HepG2 (cell line): ENCODE data around the gene AARS2. TPM values are rescaled to one million over a fixed set of nuclear protein-coding genes. Genes with fewer than 3 reads are reported as not detected.

Source experiments
- ATAC-seq: fragments of 200-7000 bp; cut with Tn5 transposase; 3 replicates; pipeline ENCODE4 v1.9.1; 2020; ENCODE audit warnings: mild to moderate bottlenecking, moderate library complexity
- BruUV-seq: library from RNA; stranded (reverse); fragments of 400-500 nt; replicated peaks from 2 replicates; lab custom pipeline; 2021; lab: Mats Ljungman, UMichigan
- CTCF ChIA-PET: fragments of 300-600 bp; formaldehyde crosslinking; extraction: SDS; loops from one replicate; lab custom pipeline; 2021; ENCODE audit warnings: low total read pairs, inconsistent platforms, low intra/inter-chr PET ratio; lab: Yijun Ruan, JAX
- POLR2A ChIA-PET: fragments of 350-600 bp; sonication (Branson Sonifier 250); formaldehyde crosslinking; loops from one replicate; lab custom pipeline; 2020; ENCODE audit warnings: antibody characterized with exemption, inconsistent platforms; lab: Yijun Ruan, JAX
- DNase-seq: peaks from one replicate; pipeline ENCODE4 v3.0.0-alpha.2; 2015; ENCODE audit warnings: low spot score
- FAIRE-seq: peaks from 3 replicates; lab custom pipeline; 2011; peaks lifted over from hg19 to GRCh38; lab: Jason Lieb, UNC
- H2AFZ ChIP-seq: one replicate; pipeline ENCODE4 v1.6.1; 2011; ENCODE audit warnings: low read length, inconsistent platforms
- H3K27ac ChIP-seq: fragments of 300-600 bp; 3 replicates; pipeline ENCODE4 v1.8.0; 2011; ENCODE audit warnings: mixed run types, mild to moderate bottlenecking, mixed read lengths, low read length, inconsistent platforms; ENCODE audit not compliant: insufficient read depth; ENCODE audit errors: extremely low read length
- H3K27me3 ChIP-seq, 2 experiments: fragments of 200-600 bp in 1 of 2; 2 replicates in 1 of 2; 3 replicates in 1 of 2; pipeline versions ENCODE4 v1.6.0 to v1.8.0; 2011; ENCODE audit warnings: low read length in 2 of 2, mild to moderate bottlenecking in 2 of 2, moderate library complexity in 2 of 2, inconsistent platforms in 1 of 2; ENCODE audit not compliant: insufficient read depth in 2 of 2, control insufficient read depth in 1 of 2
- H3K36me3 ChIP-seq, 2 experiments: fragments of 200-600 bp in 1 of 2; replicated peaks in 1 of 2; 2 replicates in 1 of 2; 3 replicates in 1 of 2; pipeline versions ENCODE4 v1.5.1 to v1.8.0; 2011; ENCODE audit warnings: low read length in 2 of 2, inconsistent platforms in 1 of 2; ENCODE audit not compliant: insufficient read depth in 2 of 2, control insufficient read depth in 1 of 2
- H3K4me1 ChIP-seq: 2 replicates; pipeline ENCODE4 v1.5.1; 2012; ENCODE audit warnings: low read length, inconsistent platforms; ENCODE audit not compliant: insufficient read depth
- H3K4me2 ChIP-seq: 2 replicates; pipeline ENCODE4 v1.6.0; 2011; ENCODE audit warnings: low read depth, low read length, inconsistent platforms
- H3K4me3 ChIP-seq, 3 experiments: fragments of 200-600 bp in 1 of 3; sonication (generic), shearing (Covaris generic) in 1 of 3; replicated peaks in 1 of 3; 2 replicates each; pipeline ENCODE4 v1.5.1; 2011 to 2016; ENCODE audit warnings: low read length in 3 of 3, inconsistent platforms in 2 of 3, low read depth in 2 of 3, mild to moderate bottlenecking in 2 of 3, control low read depth in 1 of 3, mixed read lengths in 1 of 3; ENCODE audit not compliant: insufficient read depth in 1 of 3
- H3K79me2 ChIP-seq: one replicate; pipeline ENCODE4 v1.6.1; 2011; ENCODE audit warnings: low read length, inconsistent platforms; ENCODE audit not compliant: insufficient read depth
- H3K9ac ChIP-seq: 2 replicates; pipeline ENCODE4 v1.6.0; 2011; ENCODE audit warnings: mild to moderate bottlenecking, low read depth, low read length, inconsistent platforms; ENCODE audit not compliant: insufficient read depth
- H3K9me3 ChIP-seq: 2 replicates; pipeline ENCODE4 v1.5.1; 2012; ENCODE audit warnings: mild to moderate bottlenecking, low read length
- H4K20me1 ChIP-seq: 2 replicates; pipeline ENCODE4 v1.6.0; 2011; ENCODE audit warnings: inconsistent platforms, mild to moderate bottlenecking, low read length, moderate library complexity; ENCODE audit not compliant: insufficient read depth
- KLF12 ChIP-seq: sonication (generic); formaldehyde crosslinking; IDR thresholded peaks from 2 replicates; pipeline ENCODE4 v1.4.0; 2020; ENCODE audit warnings: missing genetic modification reagents, borderline replicate concordance
- NBN ChIP-seq: fragments of 450-650 bp; conservative IDR thresholded peaks from 2 replicates; pipeline ENCODE4 v1.6.1; 2017
- NFE2L2 ChIP-seq: fragments of 150-350 bp; IDR thresholded peaks from 2 replicates; pipeline ENCODE4 v1.6.1; 2014; ENCODE audit warnings: low read length
- U2AF1 ChIP-seq: fragments of 200-400 bp; formaldehyde crosslinking; optimal IDR thresholded peaks from 2 replicates; pipeline ENCODE3; 2017; ENCODE audit warnings: mild to moderate bottlenecking, low read depth, low read length
- ZKSCAN8 ChIP-seq: IDR thresholded peaks from 2 replicates; pipeline ENCODE4 v1.6.1; 2016; ENCODE audit warnings: borderline replicate concordance, missing genetic modification reagents, missing compliant biosample characterization
- ZNF205 ChIP-seq: IDR thresholded peaks from 2 replicates; pipeline ENCODE4 v1.6.1; 2018; ENCODE audit warnings: missing biosample characterization, missing genetic modification reagents
- ZNF607 ChIP-seq: sonication (generic); formaldehyde crosslinking; IDR thresholded peaks from 2 replicates; pipeline ENCODE4 v1.5.1; 2020; ENCODE audit warnings: missing genetic modification reagents, mild to moderate bottlenecking, borderline replicate concordance
- ZNF775 ChIP-seq: sonication (generic); formaldehyde crosslinking; IDR thresholded peaks from 2 replicates; pipeline ENCODE4 v1.4.0; 2020; ENCODE audit warnings: missing genetic modification reagents, mild to moderate bottlenecking, moderate library complexity, borderline replicate concordance
- in situ Hi-C: cut with HindIII; loops from 2 replicates; pipeline ENCODE4 v1.10.0; 2017; ENCODE audit warnings: low pct_unique_long_range_greater_than_20kb; ENCODE audit not compliant: extremely low pct_ligation_motif_present
- intact Hi-C: fragments of 100-400 bp; cut with micrococcal nuclease; formaldehyde crosslinking; loops from one replicate; pipeline ENCODE4 v1.10.0; 2022; ENCODE audit not compliant: unreplicated experiment
- polyA plus RNA-seq, 8 experiments: library from polyadenylated mRNA; depleted of rRNA in 3 of 8; stranded (reverse) in 7 of 8; unstranded in 1 of 8; fragments of >200 nt; fragmentation: Illumina TruSeq in 4 of 8; extraction: Trizol in 4 of 8; gene quantifications; 2 replicates each; pipeline versions ENCODE4 v1.2.1 to v1.2.3, GENCODE V29; 2011 to 2016; ENCODE audit warnings: low read depth in 4 of 8, missing spikeins in 1 of 8, mixed read lengths in 1 of 8; ENCODE audit not compliant: insufficient read depth in 1 of 8
- total RNA-seq, 5 experiments: library from RNA; depleted of rRNA; stranded (reverse); fragments of >200 nt; fragmentation: Illumina TruSeq; extraction: Trizol; gene quantifications; 2 replicates each; pipeline ENCODE4 v1.2.3, GENCODE V29; 2016; ENCODE audit warnings: low read depth in 1 of 5
- TF ChIP-seq, protein P1 (sequence below): sonication (generic); formaldehyde crosslinking; IDR thresholded peaks from 2 replicates; pipeline ENCODE4 v1.5.0; 2020; ENCODE audit warnings: missing genetic modification reagents, mild to moderate bottlenecking, borderline replicate concordance
- TF ChIP-seq, protein P2 (sequence below): sonication (generic); formaldehyde crosslinking; conservative IDR thresholded peaks from 2 replicates; pipeline ENCODE4 v1.8.0; 2022; ENCODE audit warnings: mild to moderate bottlenecking, moderate library complexity, missing genetic modification reagents
- TF ChIP-seq, protein P3 (sequence below): sonication (generic); formaldehyde crosslinking; IDR thresholded peaks from 2 replicates; pipeline ENCODE4 v1.8.1; 2023; ENCODE audit warnings: missing genetic modification reagents, inconsistent platforms, borderline replicate concordance

AARS2 gene
- total and polyA plus RNA-seq, 2 of the 13 experiments (the other 11 are each of a cell fraction or from before 2014, with no cell fraction given): 7.5 to 24.1 TPM

DNA sequence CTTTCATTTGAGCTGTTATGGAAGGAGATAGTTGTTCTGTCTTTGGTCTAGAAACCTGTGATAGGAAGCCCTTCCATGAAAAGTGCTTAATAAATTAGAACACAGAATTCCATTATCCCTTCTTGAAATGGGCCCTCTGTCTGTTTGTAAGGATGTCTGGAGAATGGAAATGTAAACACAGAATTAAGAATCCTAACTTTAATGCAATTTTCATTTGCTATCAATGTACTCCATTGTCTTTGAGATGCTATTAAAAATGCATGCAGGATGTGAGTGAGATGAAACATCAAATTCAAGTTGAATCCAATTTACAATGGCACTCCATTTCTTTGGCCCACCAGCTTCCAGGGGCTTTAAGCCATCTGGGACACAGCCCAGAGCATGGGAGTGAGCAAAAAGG, 13.9 kb upstream of the AARS2 start:
- Histone ChIP-seq H3K4me2 (no peak overlapping the region), H3K4me1 (no peaks in the 10 kb centered on the region), H3K79me2 (no peaks in the 10 kb centered on the region)
- POLR2A ChIA-PET: no interaction called here
- no peak for FAIRE-seq
- no peak for TF ChIP-seq NBN
- no peak for TF ChIP-seq ZNF775
- TF ChIP-seq ZKSCAN8 (CRISPR knock-in tag): no peak
- TF ChIP-seq, protein P1, sequence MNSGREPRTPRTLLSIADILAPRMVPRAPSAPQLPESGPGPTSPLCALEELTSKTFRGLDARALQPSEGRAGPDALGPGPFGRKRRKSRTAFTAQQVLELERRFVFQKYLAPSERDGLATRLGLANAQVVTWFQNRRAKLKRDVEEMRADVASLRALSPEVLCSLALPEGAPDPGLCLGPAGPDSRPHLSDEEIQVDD (CRISPR knock-in tag): no peak
- TF ChIP-seq U2AF1: no peak
- TF ChIP-seq, protein P2, sequence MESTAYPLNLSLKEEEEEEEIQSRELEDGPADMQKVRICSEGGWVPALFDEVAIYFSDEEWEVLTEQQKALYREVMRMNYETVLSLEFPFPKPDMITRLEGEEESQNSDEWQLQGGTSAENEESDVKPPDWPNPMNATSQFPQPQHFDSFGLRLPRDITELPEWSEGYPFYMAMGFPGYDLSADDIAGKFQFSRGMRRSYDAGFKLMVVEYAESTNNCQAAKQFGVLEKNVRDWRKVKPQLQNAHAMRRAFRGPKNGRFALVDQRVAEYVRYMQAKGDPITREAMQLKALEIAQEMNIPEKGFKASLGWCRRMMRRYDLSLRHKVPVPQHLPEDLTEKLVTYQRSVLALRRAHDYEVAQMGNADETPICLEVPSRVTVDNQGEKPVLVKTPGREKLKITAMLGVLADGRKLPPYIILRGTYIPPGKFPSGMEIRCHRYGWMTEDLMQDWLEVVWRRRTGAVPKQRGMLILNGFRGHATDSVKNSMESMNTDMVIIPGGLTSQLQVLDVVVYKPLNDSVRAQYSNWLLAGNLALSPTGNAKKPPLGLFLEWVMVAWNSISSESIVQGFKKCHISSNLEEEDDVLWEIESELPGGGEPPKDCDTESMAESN (CRISPR knock-in tag): no peak
- TF ChIP-seq ZNF607 (CRISPR knock-in tag): no peak
- no peak for TF ChIP-seq KLF12 (CRISPR knock-in tag)
- TF ChIP-seq NFE2L2: no peak
- no peak for TF ChIP-seq ZNF205 (CRISPR knock-in tag)
- TF ChIP-seq, protein P3, sequence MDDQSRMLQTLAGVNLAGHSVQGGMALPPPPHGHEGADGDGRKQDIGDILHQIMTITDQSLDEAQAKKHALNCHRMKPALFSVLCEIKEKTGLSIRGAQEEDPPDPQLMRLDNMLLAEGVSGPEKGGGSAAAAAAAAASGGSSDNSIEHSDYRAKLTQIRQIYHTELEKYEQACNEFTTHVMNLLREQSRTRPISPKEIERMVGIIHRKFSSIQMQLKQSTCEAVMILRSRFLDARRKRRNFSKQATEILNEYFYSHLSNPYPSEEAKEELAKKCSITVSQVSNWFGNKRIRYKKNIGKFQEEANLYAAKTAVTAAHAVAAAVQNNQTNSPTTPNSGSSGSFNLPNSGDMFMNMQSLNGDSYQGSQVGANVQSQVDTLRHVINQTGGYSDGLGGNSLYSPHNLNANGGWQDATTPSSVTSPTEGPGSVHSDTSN (CRISPR knock-in tag): no peak
- TF ChIP-seq, all 625 proteins: peak for 0
- no peak overlapping the region for H3K9ac ChIP-seq
- no peak overlapping the region for H3K27ac ChIP-seq
- intact Hi-C loops: no loop called here
- ATAC-seq: no peak
- no peaks in the 10 kb centered on the region for H4K20me1 ChIP-seq
- no peak overlapping the region for H3K4me3 ChIP-seq
- no peaks in the 10 kb centered on the region for H3K9me3 ChIP-seq
- CTCF ChIA-PET: no interaction called here
- H3K27me3 ChIP-seq: peaks cover 3 to 51% of the 10 kb centered on the region in 2 experiments; a peak in 4 of 5 replicates
- no peak overlapping the region for H2AFZ ChIP-seq
- in situ Hi-C loops: no loop called here
- no peaks in the 10 kb centered on the region for H3K36me3 ChIP-seq
- no peak for DNase-seq
- no TSS peak for BruUV-seq
